Neural progenitor cell (in vitro differentiated cells): Measurements from ENCODE around the gene ELAC2. TPM values are rescaled to one million over a fixed set of nuclear protein-coding genes. Genes with fewer than 3 reads are reported as not detected.

Experiments
- DNase-seq: peaks from one replicate; pipeline ENCODE4 v3.0.0-alpha.2; 2016; ENCODE audit warnings: low spot score
- H2AFZ ChIP-seq: fragments of 200-600 bp; sonication (generic); replicated peaks from 2 replicates; pipeline ENCODE4 v1.6.1; 2016; ENCODE audit warnings: antibody characterized with exemption
- H3F3A ChIP-seq: fragments of 200-600 bp; sonication (generic); 2 replicates; pipeline ENCODE4 v1.6.1; 2016; ENCODE audit warnings: antibody characterized with exemption, low read depth
- H3K27ac ChIP-seq: fragments of 200-600 bp; sonication (generic); 2 replicates; pipeline ENCODE4 v1.5.1; 2016; ENCODE audit warnings: mild to moderate bottlenecking
- H3K27me3 ChIP-seq: fragments of 200-600 bp; sonication (generic); 2 replicates; pipeline ENCODE4 v1.6.1; 2016; ENCODE audit warnings: mild to moderate bottlenecking, moderate library complexity
- H3K36me3 ChIP-seq: fragments of 200-600 bp; sonication (generic); 2 replicates; pipeline ENCODE4 v1.5.1; 2016
- H3K4me1 ChIP-seq: fragments of 200-600 bp; sonication (generic); 2 replicates; pipeline ENCODE4 v1.6.1; 2016; ENCODE audit warnings: mixed run types
- H3K4me2 ChIP-seq: fragments of 200-600 bp; sonication (generic); 2 replicates; pipeline ENCODE4 v1.6.1; 2016
- H3K4me3 ChIP-seq: fragments of 200-600 bp; sonication (generic); 2 replicates; pipeline ENCODE4 v1.5.1; 2016
- H3K79me2 ChIP-seq: fragments of 200-600 bp; sonication (generic); 2 replicates; pipeline ENCODE4 v1.6.1; 2016; ENCODE audit warnings: low read depth
- H3K9ac ChIP-seq: fragments of 200-600 bp; sonication (generic); 2 replicates; pipeline ENCODE4 v1.6.1; 2016
- H3K9me3 ChIP-seq: fragments of 200-600 bp; sonication (generic); 2 replicates; pipeline ENCODE4 v1.5.1; 2016; ENCODE audit warnings: low read depth
- H4K20me1 ChIP-seq: fragments of 200-600 bp; sonication (generic); 2 replicates; pipeline ENCODE4 v1.6.1; 2016; ENCODE audit warnings: low read depth
- H3K27ac Mint-ChIP-seq: 3 replicates; pipeline ENCODE4 v1.8.0; 2021; ENCODE audit warnings: mixed read lengths
- H3K27me3 Mint-ChIP-seq: 2 replicates; pipeline ENCODE4 v1.8.0; 2022; ENCODE audit warnings: low read depth, mild to moderate bottlenecking, inconsistent platforms, moderate library complexity, mixed read lengths; ENCODE audit not compliant: insufficient read depth
- H3K36me3 Mint-ChIP-seq: 3 replicates; pipeline ENCODE4 v1.8.0; 2021; ENCODE audit warnings: mixed read lengths
- H3K4me1 Mint-ChIP-seq: 3 replicates; pipeline ENCODE4 v1.8.0; 2021; ENCODE audit warnings: mixed read lengths
- H3K4me3 Mint-ChIP-seq: 3 replicates; pipeline ENCODE4 v1.8.0; 2021; ENCODE audit warnings: mild to moderate bottlenecking, moderate library complexity, mixed read lengths
- H3K9me3 Mint-ChIP-seq: 3 replicates; pipeline ENCODE4 v1.8.0; 2020; ENCODE audit warnings: mixed read lengths
- EZH2 ChIP-seq: fragments of 200-600 bp; sonication (generic); IDR thresholded peaks from 2 replicates; pipeline ENCODE4 v1.6.1; 2017; ENCODE audit warnings: antibody characterized with exemption, mild to moderate bottlenecking, moderate library complexity
- EZH2phosphoT487 ChIP-seq: fragments of 200-600 bp; sonication (generic); IDR thresholded peaks from 2 replicates; pipeline ENCODE4 v1.6.1; 2017; ENCODE audit warnings: antibody characterized with exemption
- total RNA-seq: library from RNA; depleted of rRNA; stranded (reverse); fragments of >200 nt; gene quantifications from 2 replicates; pipeline ENCODE4 v1.2.3, GENCODE V29; 2015; ENCODE audit warnings: low replicate concordance
- TF ChIP-seq, protein P1 (sequence below): fragments of 200-600 bp; sonication (generic); IDR thresholded peaks from 2 replicates; pipeline ENCODE4 v1.5.1; 2017; ENCODE audit warnings: antibody characterized with exemption, mild to moderate bottlenecking

Gene ELAC2
- total RNA-seq, 1 donor from 2014 or later: 70.5 TPM

DNA sequence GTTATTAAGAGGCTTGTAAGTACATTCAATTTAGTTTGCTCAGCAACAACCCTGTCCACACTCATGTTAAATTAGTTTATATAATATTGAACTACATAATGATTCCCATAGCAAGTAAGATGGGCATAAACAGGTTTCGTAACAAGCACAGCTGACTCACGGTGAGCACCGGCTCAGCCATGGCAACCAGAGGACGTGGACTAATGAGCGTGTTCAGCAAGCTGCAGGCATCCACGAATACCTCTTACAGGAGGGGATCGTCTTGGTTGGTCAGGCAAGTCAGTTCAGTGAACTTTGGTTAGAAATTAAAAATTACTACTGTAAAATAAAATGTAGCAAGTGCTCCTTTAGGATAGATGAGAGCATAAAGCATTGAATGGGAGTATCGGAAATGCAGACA, 58.4 kb downstream of the ELAC2 start:
- Mint-ChIP-seq H3K9me3 (peaks cover 6% of the 10 kb centered on the region), H3K4me1 (no peaks in the 10 kb centered on the region), H3K27ac (no peak overlapping the region), H3K27me3 (peaks cover 4% of the 10 kb centered on the region), H3K36me3 (peaks cover 30% of the 10 kb centered on the region), H3K4me3 (no peak overlapping the region)
- Histone ChIP-seq H3K9me3 (no peaks in the 10 kb centered on the region), H3K9ac (no peak overlapping the region), H3K79me2 (no peaks in the 10 kb centered on the region), H3K4me1 (no peaks in the 10 kb centered on the region), H2AFZ (no peak overlapping the region), H4K20me1 (no peaks in the 10 kb centered on the region), H3K4me3 (no peak overlapping the region), H3K4me2 (no peak overlapping the region), H3K27ac (no peak overlapping the region), H3F3A (no peaks in the 10 kb centered on the region), H3K36me3 (no peaks in the 10 kb centered on the region), H3K27me3 (no peaks in the 10 kb centered on the region)
- TF ChIP-seq EZH2 (no peak), EZH2phosphoT487 (no peak)
- TF ChIP-seq, protein P1, sequence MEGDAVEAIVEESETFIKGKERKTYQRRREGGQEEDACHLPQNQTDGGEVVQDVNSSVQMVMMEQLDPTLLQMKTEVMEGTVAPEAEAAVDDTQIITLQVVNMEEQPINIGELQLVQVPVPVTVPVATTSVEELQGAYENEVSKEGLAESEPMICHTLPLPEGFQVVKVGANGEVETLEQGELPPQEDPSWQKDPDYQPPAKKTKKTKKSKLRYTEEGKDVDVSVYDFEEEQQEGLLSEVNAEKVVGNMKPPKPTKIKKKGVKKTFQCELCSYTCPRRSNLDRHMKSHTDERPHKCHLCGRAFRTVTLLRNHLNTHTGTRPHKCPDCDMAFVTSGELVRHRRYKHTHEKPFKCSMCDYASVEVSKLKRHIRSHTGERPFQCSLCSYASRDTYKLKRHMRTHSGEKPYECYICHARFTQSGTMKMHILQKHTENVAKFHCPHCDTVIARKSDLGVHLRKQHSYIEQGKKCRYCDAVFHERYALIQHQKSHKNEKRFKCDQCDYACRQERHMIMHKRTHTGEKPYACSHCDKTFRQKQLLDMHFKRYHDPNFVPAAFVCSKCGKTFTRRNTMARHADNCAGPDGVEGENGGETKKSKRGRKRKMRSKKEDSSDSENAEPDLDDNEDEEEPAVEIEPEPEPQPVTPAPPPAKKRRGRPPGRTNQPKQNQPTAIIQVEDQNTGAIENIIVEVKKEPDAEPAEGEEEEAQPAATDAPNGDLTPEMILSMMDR: no peak
- no peak for DNase-seq

DNA sequence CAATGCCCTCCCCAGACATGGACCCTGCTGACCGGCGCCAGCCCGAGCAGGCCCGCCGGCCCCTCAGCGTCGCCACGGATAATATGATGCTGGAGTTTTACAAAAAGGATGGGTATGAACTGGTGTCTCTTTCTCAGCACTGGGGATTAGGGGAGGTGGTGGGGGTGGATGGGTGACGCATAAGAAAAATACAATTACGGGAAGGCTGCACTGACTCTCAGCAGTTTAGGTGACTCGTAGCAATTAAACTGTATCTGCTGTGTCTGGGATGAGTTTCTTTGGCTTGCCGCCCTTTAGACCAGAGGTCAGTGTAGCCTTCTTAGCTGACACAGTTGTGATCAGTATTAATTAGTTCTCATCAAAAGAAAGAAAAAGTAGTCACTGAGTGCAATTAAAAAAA, 59.0 kb downstream of the ELAC2 start:
- Mint-ChIP-seq H3K36me3 (peaks cover 30% of the 10 kb centered on the region), H3K4me1 (no peaks in the 10 kb centered on the region), H3K27me3 (peaks cover 4% of the 10 kb centered on the region), H3K9me3 (peaks cover 6% of the 10 kb centered on the region), H3K27ac (no peak overlapping the region), H3K4me3 (no peak overlapping the region)
- TF ChIP-seq EZH2phosphoT487: no peak
- TF ChIP-seq, protein P1: no peak
- no peak for TF ChIP-seq EZH2
- no peak overlapping the region for H3K9ac ChIP-seq
- no peak overlapping the region for H2AFZ ChIP-seq
- no peak for DNase-seq
- H4K20me1 ChIP-seq: no peaks in the 10 kb centered on the region
- no peaks in the 10 kb centered on the region for H3F3A ChIP-seq
- no peaks in the 10 kb centered on the region for H3K27me3 ChIP-seq
- no peaks in the 10 kb centered on the region for H3K79me2 ChIP-seq
- H3K27ac ChIP-seq: no peak overlapping the region
- H3K9me3 ChIP-seq: no peaks in the 10 kb centered on the region
- H3K4me2 ChIP-seq: no peak overlapping the region
- no peak overlapping the region for H3K4me3 ChIP-seq
- no peaks in the 10 kb centered on the region for H3K4me1 ChIP-seq
- H3K36me3 ChIP-seq: no peaks in the 10 kb centered on the region

DNA sequence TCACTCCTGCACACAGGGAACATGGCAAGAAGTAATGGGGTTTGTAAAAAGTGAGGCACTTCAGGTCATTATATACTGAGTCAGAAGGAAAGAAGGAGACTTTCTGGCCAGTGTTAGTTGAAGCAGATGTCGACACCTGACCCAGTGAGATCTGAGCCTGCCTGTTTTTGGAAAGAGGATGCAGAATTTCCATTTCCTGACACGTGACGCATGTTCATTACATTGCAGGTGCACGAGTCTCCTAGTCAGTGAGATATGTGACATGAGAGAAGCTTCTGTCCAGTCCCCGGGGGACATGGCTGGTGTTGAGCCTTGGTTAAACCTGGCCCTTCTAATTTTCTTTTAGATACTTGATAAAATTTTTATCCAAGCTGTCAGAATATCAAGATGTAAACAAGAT, 62.3 kb downstream of the ELAC2 start:
- H3K27ac ChIP-seq: no peak overlapping the region
- H3K9me3 Mint-ChIP-seq: peaks cover 6% of the 10 kb centered on the region
- no peak overlapping the region for H3K4me2 ChIP-seq
- H3K36me3 ChIP-seq: no peaks in the 10 kb centered on the region
- DNase-seq: no peak
- no peaks in the 10 kb centered on the region for H3K79me2 ChIP-seq
- TF ChIP-seq EZH2phosphoT487 (no peak), EZH2 (no peak)
- TF ChIP-seq, protein P1: no peak
- no peak overlapping the region for H3K4me3 ChIP-seq
- no peak overlapping the region for H3K27ac Mint-ChIP-seq
- no peaks in the 10 kb centered on the region for H3K27me3 ChIP-seq
- H3K27me3 Mint-ChIP-seq: peaks cover 4% of the 10 kb centered on the region
- H4K20me1 ChIP-seq: no peaks in the 10 kb centered on the region
- no peaks in the 10 kb centered on the region for H3K4me1 Mint-ChIP-seq
- H3F3A ChIP-seq: no peaks in the 10 kb centered on the region
- H3K4me1 ChIP-seq: no peaks in the 10 kb centered on the region
- peaks cover 38% of the 10 kb centered on the region for H3K36me3 Mint-ChIP-seq
- H3K9ac ChIP-seq: no peak overlapping the region
- no peak overlapping the region for H3K4me3 Mint-ChIP-seq
- no peak overlapping the region for H2AFZ ChIP-seq
- no peaks in the 10 kb centered on the region for H3K9me3 ChIP-seq

GRCh38 chr17:12953156-12953555, 64.7 kb downstream of the ELAC2 start:
- no peak overlapping the region for H3K9ac ChIP-seq
- H3K4me2 ChIP-seq: no peak overlapping the region
- no peaks in the 10 kb centered on the region for H3K4me1 ChIP-seq
- no peaks in the 10 kb centered on the region for H3F3A ChIP-seq
- H3K9me3 ChIP-seq: no peaks in the 10 kb centered on the region
- no peak overlapping the region for H2AFZ ChIP-seq
- H3K27me3 ChIP-seq: no peaks in the 10 kb centered on the region
- peaks cover 2% of the 10 kb centered on the region for H3K27me3 Mint-ChIP-seq
- DNase-seq: no peak
- H3K79me2 ChIP-seq: no peaks in the 10 kb centered on the region
- H3K4me1 Mint-ChIP-seq: no peaks in the 10 kb centered on the region
- H3K4me3 Mint-ChIP-seq: no peak overlapping the region
- H3K27ac ChIP-seq: no peak overlapping the region
- H4K20me1 ChIP-seq: no peaks in the 10 kb centered on the region
- H3K9me3 Mint-ChIP-seq: peaks cover 3% of the 10 kb centered on the region
- H3K36me3 Mint-ChIP-seq: peaks cover 32% of the 10 kb centered on the region
- H3K4me3 ChIP-seq: no peak overlapping the region
- no peak overlapping the region for H3K27ac Mint-ChIP-seq
- H3K36me3 ChIP-seq: no peaks in the 10 kb centered on the region
- TF ChIP-seq EZH2 (no peak), EZH2phosphoT487 (no peak)
- TF ChIP-seq, protein P1: no peak
